Nephron (organoid): ENCODE data around the gene GNB1L.

Experiments used
- H3K27ac Mint-ChIP-seq, 3 experiments: 2 replicates each; pipeline ENCODE4 v1.8.0; 2020; ENCODE audit warnings: mixed read lengths in 3 of 3, mild to moderate bottlenecking in 2 of 3, moderate library complexity in 1 of 3
- H3K27me3 Mint-ChIP-seq: 2 replicates; pipeline ENCODE4 v1.8.0; 2021; ENCODE audit warnings: low read depth, mild to moderate bottlenecking, moderate library complexity, mixed read lengths
- H3K36me3 Mint-ChIP-seq: 2 replicates; pipeline ENCODE4 v1.8.0; 2020; ENCODE audit warnings: low read depth, mixed read lengths
- H3K4me1 Mint-ChIP-seq: 2 replicates; pipeline ENCODE4 v1.8.0; 2020; ENCODE audit warnings: mixed read lengths
- H3K4me3 Mint-ChIP-seq, 3 experiments: 2 replicates each; pipeline ENCODE4 v1.8.0; 2020; ENCODE audit warnings: mild to moderate bottlenecking in 3 of 3, mixed read lengths in 3 of 3, moderate library complexity in 2 of 3
- H3K9me3 Mint-ChIP-seq: 2 replicates; pipeline ENCODE4 v1.8.0; 2020; ENCODE audit warnings: mixed read lengths
- TF ChIP-seq, protein P1 (sequence below), 3 experiments: fragments of 200-600 bp; sonication (generic); IDR thresholded peaks; one replicate each; pipeline ENCODE4 v1.5.0; 2021; ENCODE audit warnings: antibody characterized with exemption in 3 of 3; ENCODE audit not compliant: unreplicated experiment in 3 of 3

GNB1L gene

DNA sequence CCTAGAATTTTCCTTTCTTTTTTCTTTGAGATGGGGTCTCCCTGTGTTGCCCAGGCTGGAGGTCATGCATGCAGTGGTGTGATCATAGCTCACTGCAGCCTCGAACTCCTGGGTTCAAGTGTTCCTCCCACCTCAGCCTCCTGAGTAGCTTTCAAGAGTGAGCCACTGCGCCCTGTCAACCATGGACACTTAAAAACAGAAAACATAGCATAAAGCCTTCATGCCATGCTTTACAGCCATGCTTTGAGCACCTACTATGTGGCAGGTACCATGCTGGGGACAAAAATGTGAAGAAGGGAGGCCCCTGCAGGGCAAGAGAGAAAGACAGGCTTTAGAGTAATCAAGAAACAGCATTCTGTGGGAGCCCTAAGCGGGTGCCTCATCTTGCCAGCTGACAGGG, 13.7 kb upstream of the GNB1L start:
- Mint-ChIP-seq H3K27ac (no peak overlapping the region), H3K4me1 (no peaks in the 10 kb centered on the region), H3K9me3 (no peaks in the 10 kb centered on the region), H3K36me3 (no peaks in the 10 kb centered on the region), H3K4me3 (no peak overlapping the region), H3K27me3 (peaks cover 10% of the 10 kb centered on the region)
- TF ChIP-seq, protein P1, sequence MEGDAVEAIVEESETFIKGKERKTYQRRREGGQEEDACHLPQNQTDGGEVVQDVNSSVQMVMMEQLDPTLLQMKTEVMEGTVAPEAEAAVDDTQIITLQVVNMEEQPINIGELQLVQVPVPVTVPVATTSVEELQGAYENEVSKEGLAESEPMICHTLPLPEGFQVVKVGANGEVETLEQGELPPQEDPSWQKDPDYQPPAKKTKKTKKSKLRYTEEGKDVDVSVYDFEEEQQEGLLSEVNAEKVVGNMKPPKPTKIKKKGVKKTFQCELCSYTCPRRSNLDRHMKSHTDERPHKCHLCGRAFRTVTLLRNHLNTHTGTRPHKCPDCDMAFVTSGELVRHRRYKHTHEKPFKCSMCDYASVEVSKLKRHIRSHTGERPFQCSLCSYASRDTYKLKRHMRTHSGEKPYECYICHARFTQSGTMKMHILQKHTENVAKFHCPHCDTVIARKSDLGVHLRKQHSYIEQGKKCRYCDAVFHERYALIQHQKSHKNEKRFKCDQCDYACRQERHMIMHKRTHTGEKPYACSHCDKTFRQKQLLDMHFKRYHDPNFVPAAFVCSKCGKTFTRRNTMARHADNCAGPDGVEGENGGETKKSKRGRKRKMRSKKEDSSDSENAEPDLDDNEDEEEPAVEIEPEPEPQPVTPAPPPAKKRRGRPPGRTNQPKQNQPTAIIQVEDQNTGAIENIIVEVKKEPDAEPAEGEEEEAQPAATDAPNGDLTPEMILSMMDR (IDR thresholded peaks at IDR 0.05; ENCODE audit: unreplicated experiment in 3 of 3) = no peak

DNA sequence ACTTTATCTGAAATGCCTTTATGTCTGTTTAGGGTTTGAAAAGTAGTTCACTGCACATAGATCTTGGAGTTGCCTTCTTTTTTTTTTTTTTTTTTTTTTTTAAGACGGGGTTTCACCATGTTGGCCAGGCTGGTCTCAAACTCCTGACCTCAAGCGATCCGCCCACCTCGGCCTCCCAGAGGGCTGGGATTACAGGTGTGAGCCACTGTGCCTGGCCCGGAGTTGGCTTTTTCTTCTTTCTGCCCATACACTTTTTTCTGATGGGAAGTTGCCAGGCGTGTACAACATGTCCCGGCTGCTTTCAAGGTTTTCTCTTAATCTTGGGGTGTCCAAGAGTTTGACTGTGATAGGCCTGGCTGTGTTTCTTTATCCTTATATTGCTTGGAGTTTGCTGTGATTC, 12.9 kb upstream of the GNB1L start:
- Mint-ChIP-seq H3K4me1 (no peaks in the 10 kb centered on the region), H3K9me3 (no peaks in the 10 kb centered on the region), H3K27ac (no peak overlapping the region), H3K27me3 (peaks cover 10% of the 10 kb centered on the region), H3K36me3 (no peaks in the 10 kb centered on the region), H3K4me3 (no peak overlapping the region)
- TF ChIP-seq, protein P1 (IDR thresholded peaks at IDR 0.05; ENCODE audit: unreplicated experiment in 3 of 3) = no peak

DNA sequence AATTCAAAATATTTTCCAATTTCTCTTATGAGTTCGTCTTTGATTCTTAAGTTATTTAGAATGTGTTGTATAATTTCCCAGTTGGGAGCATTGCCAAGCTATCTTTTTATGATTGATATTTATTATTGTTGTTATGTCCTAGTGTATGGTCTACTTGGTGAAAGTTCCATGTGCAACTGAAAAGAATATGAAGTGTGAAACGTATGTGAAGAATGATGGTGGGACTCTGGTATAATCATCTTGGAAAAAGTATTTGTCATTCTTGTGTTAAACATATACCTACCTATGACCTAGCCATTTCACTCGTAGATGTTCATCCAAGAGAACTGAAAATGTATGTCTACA, 12.0 kb upstream of the GNB1L start:
- TF ChIP-seq, protein P1 (IDR thresholded peaks at IDR 0.05; ENCODE audit: unreplicated experiment in 3 of 3) = no peak
- no peaks in the 10 kb centered on the region for H3K36me3 Mint-ChIP-seq
- no peak overlapping the region for H3K4me3 Mint-ChIP-seq
- H3K27me3 Mint-ChIP-seq = peaks cover 10% of the 10 kb centered on the region
- H3K27ac Mint-ChIP-seq = no peak overlapping the region
- H3K9me3 Mint-ChIP-seq = no peaks in the 10 kb centered on the region
- no peaks in the 10 kb centered on the region for H3K4me1 Mint-ChIP-seq

DNA sequence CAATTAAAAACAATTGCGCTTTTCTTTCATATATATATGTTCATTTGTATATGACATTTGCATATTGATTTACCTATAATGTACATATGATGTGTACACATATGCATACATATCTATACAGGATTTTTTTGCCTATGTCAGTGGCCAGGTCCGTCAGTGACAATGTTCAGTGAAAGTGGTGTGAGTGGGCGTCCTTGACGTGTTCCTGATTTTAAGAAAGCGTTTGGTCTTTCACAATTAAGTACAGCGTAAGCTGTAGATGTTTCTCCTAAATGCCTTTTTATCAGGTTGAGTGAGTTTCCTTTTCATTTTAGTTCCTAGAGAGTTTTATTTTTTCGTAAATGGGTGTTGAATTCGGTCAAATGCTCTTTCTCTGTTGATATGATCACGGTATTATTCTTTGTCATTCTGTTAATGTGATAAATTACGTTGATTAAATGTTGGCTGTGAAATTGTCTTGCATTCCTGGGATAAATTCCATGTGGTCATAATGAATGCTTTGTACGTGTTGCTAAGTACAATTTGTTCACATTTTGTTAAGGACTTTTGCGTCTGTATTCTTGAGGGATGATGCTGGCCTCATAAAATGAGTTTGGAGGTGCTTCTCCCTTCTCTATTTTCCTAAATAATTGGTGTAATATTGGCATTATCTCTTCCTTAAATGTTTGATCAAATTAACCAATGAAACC, 10.6 kb upstream of the GNB1L start:
- Mint-ChIP-seq H3K9me3 (no peaks in the 10 kb centered on the region), H3K27ac (no peak overlapping the region), H3K4me1 (no peaks in the 10 kb centered on the region), H3K36me3 (no peaks in the 10 kb centered on the region), H3K4me3 (no peak overlapping the region), H3K27me3 (peaks cover 8% of the 10 kb centered on the region)
- TF ChIP-seq, protein P1 (IDR thresholded peaks at IDR 0.05; ENCODE audit: unreplicated experiment in 3 of 3) = no peak

DNA sequence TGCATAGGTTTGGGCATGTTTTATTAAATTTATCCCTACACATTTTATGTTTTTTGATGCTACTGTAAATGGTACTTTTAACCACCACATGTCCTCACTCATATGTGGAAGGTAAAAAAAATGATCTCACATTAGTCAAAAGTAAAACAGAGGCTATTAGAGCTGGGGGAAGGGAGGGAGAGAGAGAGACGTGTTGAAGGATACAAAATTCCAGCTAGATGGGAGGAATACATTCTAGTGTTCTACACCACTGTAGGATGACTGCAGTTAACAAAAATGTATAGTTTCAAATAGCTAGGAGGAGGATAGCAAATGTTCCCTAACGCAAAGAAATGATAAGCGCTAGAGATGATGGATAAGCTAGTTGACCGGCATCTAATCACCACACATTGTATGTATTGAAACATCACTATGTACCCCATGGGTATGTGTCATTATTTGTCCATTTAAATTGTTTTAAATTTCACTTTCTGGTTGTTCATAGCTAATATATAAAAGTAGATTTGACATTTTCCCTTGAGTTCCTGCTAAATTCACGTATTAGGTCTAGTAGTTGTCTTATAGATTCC, 9.9 kb upstream of the GNB1L start:
- TF ChIP-seq, protein P1 (IDR thresholded peaks at IDR 0.05; ENCODE audit: unreplicated experiment in 3 of 3) = no peak
- Mint-ChIP-seq H3K27ac (no peak overlapping the region), H3K27me3 (peaks cover 5% of the 10 kb centered on the region), H3K4me3 (no peak overlapping the region), H3K36me3 (no peaks in the 10 kb centered on the region), H3K4me1 (no peaks in the 10 kb centered on the region), H3K9me3 (no peaks in the 10 kb centered on the region)

DNA sequence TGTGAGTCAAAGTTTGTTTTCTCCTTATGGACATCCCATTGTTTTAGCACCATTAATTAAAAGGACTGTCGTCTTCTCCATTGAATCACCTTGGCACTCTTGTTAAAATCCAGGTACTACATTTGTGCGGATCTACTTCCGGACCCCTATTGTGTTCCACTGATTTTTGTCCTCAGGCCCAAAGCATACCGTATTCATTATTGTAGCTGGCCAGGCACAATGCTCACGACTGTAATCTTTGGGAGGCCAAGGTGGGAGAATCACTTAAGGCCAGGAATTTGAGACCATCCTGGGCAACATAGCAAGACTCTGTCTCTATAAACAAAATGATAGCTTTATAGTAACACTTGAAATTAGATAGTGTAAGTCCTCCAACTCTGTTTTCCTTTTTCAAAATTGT, 8.9 kb upstream of the GNB1L start:
- Mint-ChIP-seq H3K36me3 (no peaks in the 10 kb centered on the region), H3K9me3 (no peaks in the 10 kb centered on the region), H3K4me3 (no peak overlapping the region), H3K27ac (no peak overlapping the region), H3K4me1 (no peaks in the 10 kb centered on the region), H3K27me3 (peaks cover 5% of the 10 kb centered on the region)
- TF ChIP-seq, protein P1 (IDR thresholded peaks at IDR 0.05; ENCODE audit: unreplicated experiment in 3 of 3) = no peak
